ENCODE data around the gene SLCO3A1. TPM values are rescaled to one million over a fixed set of nuclear protein-coding genes. Genes with fewer than 3 reads are reported as not detected.

The SLCO3A1 gene
- total RNA-seq, 1 donor from 2014 or later, result 42.5 TPM

DNA sequence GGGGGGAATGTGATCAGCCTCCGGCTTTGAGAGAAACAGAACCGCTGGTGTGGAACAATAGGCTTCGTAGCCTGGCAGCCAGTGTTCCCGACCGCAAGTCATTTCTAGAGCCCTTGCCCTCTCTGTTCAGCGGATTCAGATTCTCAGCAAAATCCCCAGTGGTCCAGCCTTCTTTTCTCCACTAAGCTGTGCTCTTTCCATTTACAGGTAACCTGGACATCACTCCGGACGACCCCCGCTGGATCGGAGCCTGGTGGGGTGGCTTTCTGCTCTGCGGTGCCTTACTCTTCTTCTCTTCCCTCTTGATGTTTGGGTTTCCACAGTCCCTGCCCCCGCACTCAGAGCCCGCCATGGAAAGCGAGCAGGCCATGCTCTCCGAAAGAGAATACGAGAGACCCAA is 250.6 kb downstream of the SLCO3A1 start:
- H3K36me3 ChIP-seq, result peaks cover 13% of the 10 kb centered on the region
- ATAC-seq (no peak), DNase-seq (no peak)
- no peak overlapping the region for H3K27ac ChIP-seq
- no peak overlapping the region for H3K4me3 ChIP-seq
- intact Hi-C loops (cut with DNase I), result no loop called here
- H3K27me3 ChIP-seq (ENCODE audit: low read depth), result no peaks in the 10 kb centered on the region
- H3K9me3 ChIP-seq, result no peaks in the 10 kb centered on the region
- TF ChIP-seq, protein P1, sequence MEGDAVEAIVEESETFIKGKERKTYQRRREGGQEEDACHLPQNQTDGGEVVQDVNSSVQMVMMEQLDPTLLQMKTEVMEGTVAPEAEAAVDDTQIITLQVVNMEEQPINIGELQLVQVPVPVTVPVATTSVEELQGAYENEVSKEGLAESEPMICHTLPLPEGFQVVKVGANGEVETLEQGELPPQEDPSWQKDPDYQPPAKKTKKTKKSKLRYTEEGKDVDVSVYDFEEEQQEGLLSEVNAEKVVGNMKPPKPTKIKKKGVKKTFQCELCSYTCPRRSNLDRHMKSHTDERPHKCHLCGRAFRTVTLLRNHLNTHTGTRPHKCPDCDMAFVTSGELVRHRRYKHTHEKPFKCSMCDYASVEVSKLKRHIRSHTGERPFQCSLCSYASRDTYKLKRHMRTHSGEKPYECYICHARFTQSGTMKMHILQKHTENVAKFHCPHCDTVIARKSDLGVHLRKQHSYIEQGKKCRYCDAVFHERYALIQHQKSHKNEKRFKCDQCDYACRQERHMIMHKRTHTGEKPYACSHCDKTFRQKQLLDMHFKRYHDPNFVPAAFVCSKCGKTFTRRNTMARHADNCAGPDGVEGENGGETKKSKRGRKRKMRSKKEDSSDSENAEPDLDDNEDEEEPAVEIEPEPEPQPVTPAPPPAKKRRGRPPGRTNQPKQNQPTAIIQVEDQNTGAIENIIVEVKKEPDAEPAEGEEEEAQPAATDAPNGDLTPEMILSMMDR (IDR thresholded peaks at IDR 0.05), result no peak
- no peaks in the 10 kb centered on the region for H3K4me1 ChIP-seq

DNA sequence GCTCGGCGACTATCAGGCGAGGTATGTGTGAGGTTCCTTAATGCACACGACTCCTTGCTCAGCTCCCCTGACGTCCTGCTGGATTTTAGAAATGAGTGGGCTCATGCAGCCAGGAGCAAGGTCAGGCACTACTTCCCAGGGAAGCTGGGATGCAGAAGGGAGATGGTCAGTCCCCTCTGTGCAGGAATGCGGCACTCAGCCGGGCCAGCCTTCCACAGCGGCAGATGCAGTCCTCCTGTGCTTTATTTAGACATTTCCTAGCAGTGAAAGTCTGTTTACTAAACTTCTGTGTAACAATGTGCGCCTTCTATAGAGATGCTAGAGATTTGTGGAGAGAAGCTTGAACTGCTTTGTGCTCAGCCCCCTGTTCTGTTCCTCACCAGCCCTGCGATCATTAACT is 252.1 kb downstream of the SLCO3A1 start:
- ATAC-seq (no peak), DNase-seq (no peak)
- TF ChIP-seq, protein P1 (IDR thresholded peaks at IDR 0.05), result no peak
- Histone ChIP-seq H3K9me3 (no peaks in the 10 kb centered on the region), H3K27ac (no peak overlapping the region), H3K4me1 (no peaks in the 10 kb centered on the region), H3K27me3 (ENCODE audit: low read depth) (no peaks in the 10 kb centered on the region), H3K4me3 (no peak overlapping the region), H3K36me3 (peaks cover 18% of the 10 kb centered on the region)
- intact Hi-C loops (cut with DNase I), result no loop called here

DNA sequence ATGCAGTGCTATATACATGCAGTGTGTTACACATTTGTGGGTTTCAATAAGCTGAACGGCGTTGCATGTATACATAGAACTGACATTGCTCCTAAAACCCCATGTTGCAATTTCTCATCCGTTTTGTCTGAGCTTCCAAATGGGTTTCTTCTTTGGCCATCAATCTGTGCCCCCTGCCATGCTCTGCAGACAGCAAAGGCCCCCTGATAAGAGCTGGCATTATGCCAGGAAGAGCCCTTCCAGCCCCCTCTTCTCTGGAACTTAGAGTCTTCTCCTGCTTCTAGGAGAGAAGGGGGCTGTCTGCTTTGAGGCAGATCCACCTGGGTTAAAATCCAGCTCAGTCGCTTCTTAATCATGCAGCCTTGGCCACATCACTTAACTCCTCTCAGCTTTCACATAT is 254.0 kb downstream of the SLCO3A1 start:
- H3K27ac ChIP-seq, result no peak overlapping the region
- no peaks in the 10 kb centered on the region for H3K4me1 ChIP-seq
- ATAC-seq, result no peak
- intact Hi-C loops (cut with DNase I), result no loop called here
- no peak for DNase-seq
- H3K9me3 ChIP-seq, result no peaks in the 10 kb centered on the region
- no peaks in the 10 kb centered on the region for H3K27me3 ChIP-seq (ENCODE audit: low read depth)
- TF ChIP-seq, protein P1 (IDR thresholded peaks at IDR 0.05), result no peak
- H3K4me3 ChIP-seq, result no peak overlapping the region
- peaks cover 18% of the 10 kb centered on the region for H3K36me3 ChIP-seq

DNA sequence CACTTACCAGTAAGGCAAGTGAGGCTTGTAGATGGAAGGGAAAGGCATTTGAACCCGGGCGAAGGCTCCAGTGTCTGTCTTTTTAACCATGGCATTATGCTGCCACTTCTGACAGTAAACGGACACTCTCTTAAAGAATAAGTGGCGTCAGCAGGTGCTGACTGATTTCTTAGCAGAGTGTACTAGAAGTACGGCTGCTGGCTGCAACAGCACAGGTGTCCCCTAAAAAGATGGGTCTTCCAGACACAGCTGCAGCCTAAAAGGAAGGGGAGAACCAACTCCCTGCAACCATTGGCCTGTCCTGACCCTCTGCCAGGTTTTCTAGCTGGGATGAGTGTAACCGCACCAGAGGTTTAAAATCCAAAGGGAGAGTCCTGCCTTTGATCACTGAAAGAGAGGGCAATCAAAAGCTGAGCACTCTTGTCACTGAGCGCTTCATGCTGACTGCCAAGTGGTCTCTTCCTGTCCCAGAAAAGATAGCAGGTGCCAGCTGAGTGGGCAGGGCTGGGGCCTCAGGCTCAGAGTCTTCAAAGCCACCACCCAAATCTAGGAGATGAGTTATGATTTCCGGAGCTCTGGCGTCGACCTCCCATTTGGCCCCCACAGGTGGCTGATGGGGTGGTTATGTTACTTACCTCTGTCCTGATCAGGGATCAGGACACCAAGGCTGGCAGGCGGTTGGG is 255.8 kb downstream of the SLCO3A1 start:
- no peak overlapping the region for H3K4me3 ChIP-seq
- no peaks in the 10 kb centered on the region for H3K27me3 ChIP-seq (ENCODE audit: low read depth)
- ATAC-seq, result no peak
- peaks cover 20% of the 10 kb centered on the region for H3K36me3 ChIP-seq
- no peaks in the 10 kb centered on the region for H3K9me3 ChIP-seq
- H3K27ac ChIP-seq, result no peak overlapping the region
- intact Hi-C loops (cut with DNase I), result no loop called here
- TF ChIP-seq, protein P1 (IDR thresholded peaks at IDR 0.05), result no peak
- DNase-seq, result no peak
- no peaks in the 10 kb centered on the region for H3K4me1 ChIP-seq

DNA sequence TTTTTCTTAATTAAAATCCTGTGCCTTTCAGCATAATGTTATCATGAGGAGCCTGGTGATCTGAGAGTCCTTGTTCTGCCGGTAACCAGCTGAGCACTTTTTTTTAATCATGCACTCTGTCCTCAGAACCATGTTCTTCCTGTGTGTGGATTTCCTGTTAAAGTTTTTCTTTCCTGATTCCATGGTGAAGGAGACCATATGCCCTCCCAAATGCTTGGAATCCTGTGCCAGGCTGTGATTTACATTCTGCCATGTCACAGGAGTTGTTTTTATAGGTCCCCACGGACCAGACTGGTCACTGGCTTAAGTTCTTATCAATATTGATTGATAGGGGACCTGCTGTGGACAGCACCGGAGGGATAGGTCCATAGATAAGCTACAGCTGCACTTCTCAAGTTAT is 257.8 kb downstream of the SLCO3A1 start:
- TF ChIP-seq, protein P1 (IDR thresholded peaks at IDR 0.05), result no peak
- Histone ChIP-seq H3K9me3 (no peaks in the 10 kb centered on the region), H3K27me3 (ENCODE audit: low read depth) (no peaks in the 10 kb centered on the region), H3K4me3 (no peak overlapping the region), H3K4me1 (no peaks in the 10 kb centered on the region), H3K36me3 (peaks cover 21% of the 10 kb centered on the region), H3K27ac (no peak overlapping the region)
- intact Hi-C loops (cut with DNase I), result no loop called here
- DNase-seq (no peak), ATAC-seq (no peak)
